ENCODE results near the gene PIK3R5.

DNA sequence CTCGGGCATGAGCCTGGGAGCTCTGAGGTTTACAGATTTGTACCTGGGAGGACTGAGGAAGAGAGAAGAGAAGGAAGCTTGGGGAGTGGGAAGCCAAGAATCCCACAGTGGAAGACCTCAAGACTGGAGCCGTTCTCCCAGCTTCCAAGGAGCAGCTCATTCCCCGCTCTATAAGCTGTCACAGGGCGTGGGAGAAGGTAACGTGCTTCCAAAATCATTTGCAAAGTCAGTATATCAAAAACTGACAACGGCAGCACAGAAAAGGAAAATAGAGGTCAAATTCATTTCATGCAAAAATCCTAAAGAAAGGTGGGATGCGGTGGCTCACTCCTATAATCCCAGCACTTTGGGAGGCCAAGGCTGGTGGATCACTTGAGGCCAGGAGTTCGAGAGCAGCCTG, 7.8 kb downstream of the PIK3R5 start:
- TF ChIP-seq, protein P1, sequence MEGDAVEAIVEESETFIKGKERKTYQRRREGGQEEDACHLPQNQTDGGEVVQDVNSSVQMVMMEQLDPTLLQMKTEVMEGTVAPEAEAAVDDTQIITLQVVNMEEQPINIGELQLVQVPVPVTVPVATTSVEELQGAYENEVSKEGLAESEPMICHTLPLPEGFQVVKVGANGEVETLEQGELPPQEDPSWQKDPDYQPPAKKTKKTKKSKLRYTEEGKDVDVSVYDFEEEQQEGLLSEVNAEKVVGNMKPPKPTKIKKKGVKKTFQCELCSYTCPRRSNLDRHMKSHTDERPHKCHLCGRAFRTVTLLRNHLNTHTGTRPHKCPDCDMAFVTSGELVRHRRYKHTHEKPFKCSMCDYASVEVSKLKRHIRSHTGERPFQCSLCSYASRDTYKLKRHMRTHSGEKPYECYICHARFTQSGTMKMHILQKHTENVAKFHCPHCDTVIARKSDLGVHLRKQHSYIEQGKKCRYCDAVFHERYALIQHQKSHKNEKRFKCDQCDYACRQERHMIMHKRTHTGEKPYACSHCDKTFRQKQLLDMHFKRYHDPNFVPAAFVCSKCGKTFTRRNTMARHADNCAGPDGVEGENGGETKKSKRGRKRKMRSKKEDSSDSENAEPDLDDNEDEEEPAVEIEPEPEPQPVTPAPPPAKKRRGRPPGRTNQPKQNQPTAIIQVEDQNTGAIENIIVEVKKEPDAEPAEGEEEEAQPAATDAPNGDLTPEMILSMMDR (conservative IDR thresholded peaks at IDR 0.05 in 1 of 2, IDR thresholded peaks at IDR 0.05 in 1 of 2; ENCODE audit: low read depth in 1 of 2, low read length in 2 of 2): no peak
- no peak for TF ChIP-seq EZH2 (IDR thresholded peaks at IDR 0.05; ENCODE audit: low read length, missing control alignments)

Measured in fibroblast of lung (primary cell).